HG02970 (cell line): ENCODE measurements around the gene HOTAIR.

Source experiments
- ATAC-seq: cut with Tn5 transposase; IDR thresholded peaks from one replicate; pipeline ENCODE4 v1.9.1; 2021; ENCODE audit warnings: mild to moderate bottlenecking, moderate library complexity, moderate number of reproducible peaks; ENCODE audit not compliant: unreplicated experiment, low FRiP score

Gene HOTAIR

GRCh38 chr12:54011665-54012532, 37.1 kb upstream of the HOTAIR start:
- no peak for ATAC-seq

- no peak for ATAC-seq
These were observed 36.4 kb upstream of the HOTAIR start for GRCh38 chr12:54010972-54011664.

GRCh38 chr12:54010053-54010971, 35.6 kb upstream of the HOTAIR start:
- ATAC-seq = no peak

GRCh38 chr12:54009171-54010052, 34.7 kb upstream of the HOTAIR start:
- ATAC-seq = no peak

GRCh38 chr12:54008260-54008552, 33.5 kb upstream of the HOTAIR start:
- ATAC-seq = no peak

GRCh38 chr12:54007538-54008259, 32.9 kb upstream of the HOTAIR start:
- ATAC-seq = no peak

GRCh38 chr12:54006559-54007220, 31.9 kb upstream of the HOTAIR start:
- no peak for ATAC-seq

- ATAC-seq = no peak
These were observed 31.3 kb upstream of the HOTAIR start for GRCh38 chr12:54005853-54006558.

GRCh38 chr12:54005531-54005852, 30.7 kb upstream of the HOTAIR start:
- ATAC-seq = no peak

GRCh38 chr12:54004841-54005530, 30.2 kb upstream of the HOTAIR start:
- ATAC-seq = no peak

- ATAC-seq = no peak
These were observed 29.5 kb upstream of the HOTAIR start for GRCh38 chr12:54004063-54004840.

GRCh38 chr12:54003625-54004024, 28.9 kb upstream of the HOTAIR start:
- ATAC-seq = no peak

GRCh38 chr12:54002915-54003389, 28.2 kb upstream of the HOTAIR start:
- ATAC-seq = no peak

- ATAC-seq = no peak
These were observed 27.6 kb upstream of the HOTAIR start for GRCh38 chr12:54002278-54002914.

- no peak for ATAC-seq
These were observed 26.8 kb upstream of the HOTAIR start for GRCh38 chr12:54001283-54002187.
